ENCODE measurements around the gene PPA2.

Gene PPA2

GRCh38 chr4:105327222-105327621 is 146.6 kb downstream of the PPA2 start:
- DNase-seq (ENCODE audit: low read depth in 2 of 2, low spot score in 1 of 2): no peak
